ENCODE measurements around the gene RYR2. TPM values are rescaled to one million over a fixed set of nuclear protein-coding genes. Genes with fewer than 3 reads are reported as not detected.

RYR2 gene
- total and polyA plus RNA-seq, 2 experiments from 2014 or later, result 0.50 to 0.95 TPM

DNA sequence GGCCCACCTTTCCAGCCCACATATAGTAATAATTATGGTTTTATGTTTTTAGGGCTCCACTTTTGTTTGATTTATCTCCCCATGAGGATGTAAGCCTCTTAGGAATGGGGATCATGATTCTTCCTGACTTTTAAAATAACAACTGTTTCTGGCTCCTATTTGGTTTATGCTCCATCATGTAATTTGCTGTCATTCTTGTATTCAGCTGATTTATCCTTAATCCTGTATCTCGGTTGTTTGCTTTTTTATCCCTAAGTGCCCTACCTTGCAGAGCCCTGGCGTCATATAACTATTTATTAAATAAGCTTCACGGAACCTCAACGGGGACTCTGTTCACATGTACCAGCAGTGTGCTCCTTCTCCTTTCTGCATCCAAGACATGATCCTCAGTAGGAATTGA, 70.7 kb downstream of the RYR2 start:
- H3K9me3 ChIP-seq (ENCODE audit: low read depth), result no peaks in the 10 kb centered on the region
- no peaks in the 10 kb centered on the region for H3K4me1 ChIP-seq (ENCODE audit: insufficient read depth)
- H3K36me3 ChIP-seq (replicated peaks; ENCODE audit: insufficient read depth, low read depth), result no peaks in the 10 kb centered on the region
- H3K27me3 ChIP-seq, result no peaks in the 10 kb centered on the region
- no peak for TF ChIP-seq EZH2 (IDR thresholded peaks at IDR 0.05; ENCODE audit: borderline replicate concordance)
- TF ChIP-seq EZH2phosphoT487 (IDR thresholded peaks at IDR 0.05; ENCODE audit: low read depth, severe bottlenecking, unreplicated experiment), result no peak
- TF ChIP-seq, protein P1, sequence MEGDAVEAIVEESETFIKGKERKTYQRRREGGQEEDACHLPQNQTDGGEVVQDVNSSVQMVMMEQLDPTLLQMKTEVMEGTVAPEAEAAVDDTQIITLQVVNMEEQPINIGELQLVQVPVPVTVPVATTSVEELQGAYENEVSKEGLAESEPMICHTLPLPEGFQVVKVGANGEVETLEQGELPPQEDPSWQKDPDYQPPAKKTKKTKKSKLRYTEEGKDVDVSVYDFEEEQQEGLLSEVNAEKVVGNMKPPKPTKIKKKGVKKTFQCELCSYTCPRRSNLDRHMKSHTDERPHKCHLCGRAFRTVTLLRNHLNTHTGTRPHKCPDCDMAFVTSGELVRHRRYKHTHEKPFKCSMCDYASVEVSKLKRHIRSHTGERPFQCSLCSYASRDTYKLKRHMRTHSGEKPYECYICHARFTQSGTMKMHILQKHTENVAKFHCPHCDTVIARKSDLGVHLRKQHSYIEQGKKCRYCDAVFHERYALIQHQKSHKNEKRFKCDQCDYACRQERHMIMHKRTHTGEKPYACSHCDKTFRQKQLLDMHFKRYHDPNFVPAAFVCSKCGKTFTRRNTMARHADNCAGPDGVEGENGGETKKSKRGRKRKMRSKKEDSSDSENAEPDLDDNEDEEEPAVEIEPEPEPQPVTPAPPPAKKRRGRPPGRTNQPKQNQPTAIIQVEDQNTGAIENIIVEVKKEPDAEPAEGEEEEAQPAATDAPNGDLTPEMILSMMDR (IDR thresholded peaks at IDR 0.05; ENCODE audit: poor library complexity), result no peak
- no peak overlapping the region for H3K4me2 ChIP-seq
- no peaks in the 10 kb centered on the region for H3K79me2 ChIP-seq
- WGBS (ENCODE audit: low lambda C conversion rate, missing lambda C conversion rate), result 64% methylated on average over 4 of the region's 4 CpGs
- no peaks in the 10 kb centered on the region for H3K9me2 ChIP-seq (replicated peaks; ENCODE audit: insufficient read depth)
- no peak for DNase-seq (ENCODE audit: low spot score)
- no peak overlapping the region for H3K4me3 ChIP-seq
- H2AFZ ChIP-seq, result no peak overlapping the region
- H4K20me1 ChIP-seq (ENCODE audit: insufficient read depth, poor library complexity, severe bottlenecking), result no peaks in the 10 kb centered on the region
- H3K27ac ChIP-seq, result no peak overlapping the region

DNA sequence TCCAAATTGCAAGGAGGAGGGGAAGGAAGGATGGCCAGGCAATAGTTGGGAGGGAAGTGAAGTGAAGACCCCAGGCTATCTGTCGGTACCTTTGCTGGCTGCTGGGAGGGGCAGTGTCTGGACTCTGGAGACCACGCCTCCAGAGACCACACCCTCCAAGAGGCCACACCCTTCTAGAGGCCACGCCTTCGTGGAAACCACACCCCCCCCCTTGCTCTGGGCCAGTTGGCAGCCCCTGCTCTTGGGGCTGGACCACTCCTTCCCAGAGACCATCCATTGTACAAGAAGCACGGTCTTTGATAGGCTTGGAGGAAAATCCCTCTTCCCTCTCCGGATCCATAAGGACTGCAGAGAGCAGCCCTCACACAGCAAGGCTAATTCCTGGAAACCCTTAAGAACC, 73.1 kb downstream of the RYR2 start:
- 76% methylated on average over 6 of the region's 6 CpGs for WGBS (ENCODE audit: low lambda C conversion rate, missing lambda C conversion rate)
- H3K4me3 ChIP-seq, result no peak overlapping the region

DNA sequence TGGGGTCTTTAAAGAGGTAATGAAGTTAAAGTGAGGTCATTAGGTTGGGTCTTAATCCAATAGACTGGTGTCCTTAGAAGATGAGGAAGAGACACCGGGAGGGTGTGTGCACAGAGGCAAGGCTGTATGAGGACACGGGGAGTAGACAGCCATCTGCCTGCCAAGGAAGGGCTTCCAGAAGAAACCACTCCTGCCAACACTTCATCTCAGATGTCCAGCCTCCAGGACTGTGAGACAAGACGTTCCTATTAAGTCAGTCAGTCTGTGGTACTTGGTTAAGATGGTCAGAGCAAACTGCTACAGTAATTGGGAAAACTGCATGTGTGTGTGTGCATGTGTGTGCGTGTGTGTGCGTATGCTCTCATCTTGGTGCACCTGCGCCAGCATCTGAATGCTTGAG, 77.1 kb downstream of the RYR2 start:
- DNase-seq (ENCODE audit: low spot score), result no peak

More for the DNA sequence above, 73.1 kb downstream of the RYR2 start:
- no peaks in the 10 kb centered on the region for H4K20me1 ChIP-seq (ENCODE audit: insufficient read depth, poor library complexity, severe bottlenecking)
- no peaks in the 10 kb centered on the region for H3K79me2 ChIP-seq
- H3K9me3 ChIP-seq (ENCODE audit: low read depth), result no peaks in the 10 kb centered on the region
- H3K4me2 ChIP-seq, result no peak overlapping the region
- H3K36me3 ChIP-seq (replicated peaks; ENCODE audit: insufficient read depth, low read depth), result no peaks in the 10 kb centered on the region
- H2AFZ ChIP-seq, result no peak overlapping the region
- H3K27ac ChIP-seq, result no peak overlapping the region
- no peaks in the 10 kb centered on the region for H3K9me2 ChIP-seq (replicated peaks; ENCODE audit: insufficient read depth)
- H3K4me1 ChIP-seq (ENCODE audit: insufficient read depth), result no peaks in the 10 kb centered on the region
- H3K27me3 ChIP-seq, result no peaks in the 10 kb centered on the region
- DNase-seq (ENCODE audit: low spot score), result no peak
- TF ChIP-seq EZH2phosphoT487 (IDR thresholded peaks at IDR 0.05; ENCODE audit: low read depth, severe bottlenecking, unreplicated experiment), result no peak
- TF ChIP-seq, protein P1 (IDR thresholded peaks at IDR 0.05; ENCODE audit: poor library complexity), result no peak
- TF ChIP-seq EZH2 (IDR thresholded peaks at IDR 0.05; ENCODE audit: borderline replicate concordance), result no peak

More for the DNA sequence above, 77.1 kb downstream of the RYR2 start:
- Histone ChIP-seq H3K4me3 (no peak overlapping the region), H3K27me3 (no peaks in the 10 kb centered on the region), H3K4me2 (no peak overlapping the region), H4K20me1 (ENCODE audit: insufficient read depth, poor library complexity, severe bottlenecking) (no peaks in the 10 kb centered on the region), H3K4me1 (ENCODE audit: insufficient read depth) (no peaks in the 10 kb centered on the region), H3K27ac (no peak overlapping the region), H3K79me2 (no peaks in the 10 kb centered on the region), H3K9me3 (ENCODE audit: low read depth) (no peaks in the 10 kb centered on the region), H3K9me2 (replicated peaks; ENCODE audit: insufficient read depth) (no peaks in the 10 kb centered on the region), H2AFZ (no peak overlapping the region), H3K36me3 (replicated peaks; ENCODE audit: insufficient read depth, low read depth) (no peaks in the 10 kb centered on the region)
- WGBS (ENCODE audit: low lambda C conversion rate, missing lambda C conversion rate), result 85% methylated on average over 6 of the region's 6 CpGs
- no peak for TF ChIP-seq EZH2phosphoT487 (IDR thresholded peaks at IDR 0.05; ENCODE audit: low read depth, severe bottlenecking, unreplicated experiment)
- TF ChIP-seq, protein P1 (IDR thresholded peaks at IDR 0.05; ENCODE audit: poor library complexity), result no peak
- TF ChIP-seq EZH2 (IDR thresholded peaks at IDR 0.05; ENCODE audit: borderline replicate concordance), result no peak

Data from hepatocyte (in vitro differentiated cells).